Small intestine (tissue), 4 donors: Measurements from ENCODE around the gene TAS2R39. TPM values are rescaled to one million over a fixed set of nuclear protein-coding genes. Genes with fewer than 3 reads are reported as not detected.

ENCODE experiments used
- polyA plus RNA-seq, 4 donors: library from polyadenylated mRNA; stranded (reverse) in 3 of 4; unstranded in 1 of 4; fragments of 200-250 nt in 3 of 4; fragments of 120-200 nt in 1 of 4; gene quantifications; one replicate each; pipeline versions ENCODE4 v1.2.1 to v1.2.3, GENCODE V29; 2013
- donor health status: healthy with polysubstance abuse.
- donor health status: Bipolar disorder and iron deficiency.
- donor health status: healthy.

The TAS2R39 gene
- polyA plus RNA-seq, 4 donors, result not detected

Other genes with a start within 250 kb of the TAS2R39 start
- under 1 TPM in 2 of 4 donors, not detected in 2; 0.01 to 0.03 TPM for gene TRPV5, start 249.7 kb upstream of the TAS2R39 start, polyA plus RNA-seq
- gene LLCFC1, start 243.9 kb upstream of the TAS2R39 start, polyA plus RNA-seq, result under 1 TPM in 1 of 4 donors, not detected in 3; 0.19 TPM
- 1 to 10 TPM in 1 of 4 donors, under 1 TPM in 1, not detected in 2; 0.13 to 6.6 TPM for gene KEL, start 221.1 kb upstream of the TAS2R39 start, polyA plus RNA-seq
- not detected for gene OR9A2, start 156.3 kb upstream of the TAS2R39 start, polyA plus RNA-seq
- not detected for gene OR6V1, start 131.1 kb upstream of the TAS2R39 start, polyA plus RNA-seq
- gene PIP, start 51.3 kb upstream of the TAS2R39 start, polyA plus RNA-seq, result not detected
- not detected for gene TAS2R40, start 38.6 kb downstream of the TAS2R39 start, polyA plus RNA-seq
- gene GSTK1, start 80.0 kb downstream of the TAS2R39 start, polyA plus RNA-seq, result 100 to 1,000 TPM; 250 to 450 (median 313) TPM
- gene TMEM139, start 101.5 kb downstream of the TAS2R39 start, polyA plus RNA-seq, result 100 to 1,000 TPM in 1 of 4 donors, 10 to 100 TPM in 3; 32.5 to 127 (median 66.5) TPM
- 10 to 100 TPM in 2 of 4 donors, 1 to 10 TPM in 2; 4.9 to 29.8 (median 9.0) TPM for gene CASP2, start 104.9 kb downstream of the TAS2R39 start, polyA plus RNA-seq
- 10 to 100 TPM in 1 of 4 donors, under 1 TPM in 1, not detected in 2; 0.19 to 24.9 TPM for gene CLCN1, start 132.7 kb downstream of the TAS2R39 start, polyA plus RNA-seq
- 1 to 10 TPM in 2 of 4 donors, under 1 TPM in 1, not detected in 1; 0.54 to 3.3 (median 1.5) TPM for gene FAM131B, start 179.3 kb downstream of the TAS2R39 start, polyA plus RNA-seq
- gene ZYX, start 197.9 kb downstream of the TAS2R39 start, polyA plus RNA-seq, result 10 to 100 TPM; 50.3 to 77.1 (median 62.0) TPM
- 10 to 100 TPM; 14.6 to 47.4 (median 31.0) TPM for gene EPHA1, start 225.4 kb downstream of the TAS2R39 start, polyA plus RNA-seq